GM18502 (cell line): ENCODE results near the gene DTX4.

ENCODE experiments used
- ATAC-seq: cut with Tn5 transposase; IDR thresholded peaks from one replicate; pipeline ENCODE4 v1.9.1; 2021; ENCODE audit warnings: mild to moderate bottlenecking; ENCODE audit not compliant: unreplicated experiment, poor library complexity

DTX4 gene

GRCh38 chr11:59189986-59190385 is 18.1 kb downstream of the DTX4 start:
- ATAC-seq: no peak

- ATAC-seq: no peak
Measured at GRCh38 chr11:59191095-59191494, 19.2 kb downstream of the DTX4 start.

GRCh38 chr11:59191890-59192289 is 20.0 kb downstream of the DTX4 start:
- ATAC-seq: no peak

- ATAC-seq: no peak
Measured at GRCh38 chr11:59192446-59193020, 20.6 kb downstream of the DTX4 start.

DNA sequence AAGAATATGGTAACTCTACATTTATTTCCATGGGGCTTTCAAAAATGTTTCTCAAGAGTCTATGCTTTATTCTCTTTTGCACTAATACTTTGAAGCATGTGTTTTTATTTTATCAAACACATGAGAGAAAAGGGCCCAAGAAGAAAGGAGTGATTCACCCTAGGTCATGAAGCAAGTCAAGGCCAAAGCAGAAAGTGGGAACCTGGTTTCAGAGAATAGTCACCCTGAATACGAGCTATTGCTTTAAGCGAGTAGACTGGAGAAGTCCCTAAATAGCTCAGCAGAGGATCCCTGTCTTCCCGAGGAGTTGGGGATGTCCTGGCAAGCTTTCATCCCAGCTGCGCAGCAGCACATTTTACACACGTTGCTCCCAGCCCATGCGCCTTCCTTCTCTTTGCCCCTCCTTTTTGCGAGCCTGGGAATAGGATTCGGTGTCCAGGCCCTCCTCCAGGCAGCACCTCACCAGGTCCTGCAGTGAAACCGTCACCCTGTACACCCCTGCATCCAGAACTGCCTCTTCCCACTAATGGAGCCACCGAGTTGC is 21.7 kb downstream of the DTX4 start:
- ATAC-seq: no peak

- no peak for ATAC-seq
Measured at GRCh38 chr11:59195586-59195985, 23.7 kb downstream of the DTX4 start.

DNA sequence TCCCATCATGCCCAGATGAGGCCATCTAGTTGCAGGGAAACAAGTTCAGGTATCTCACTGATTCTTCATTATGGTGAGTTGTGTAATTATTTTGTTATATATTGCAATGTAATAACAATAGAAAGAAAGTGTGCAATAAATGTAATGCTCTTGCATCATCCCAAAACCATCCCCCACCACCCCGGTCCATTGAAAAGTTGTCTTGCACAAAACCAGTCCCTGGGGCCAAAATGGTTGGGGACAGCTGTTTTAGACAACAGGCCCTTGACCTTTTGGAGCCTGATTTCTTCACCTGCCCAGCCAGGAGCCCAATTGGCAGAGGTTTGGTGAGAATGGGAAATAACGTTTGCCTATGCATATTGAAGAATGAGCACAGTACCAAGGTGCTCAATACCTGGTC is 24.8 kb downstream of the DTX4 start:
- no peak for ATAC-seq

DNA sequence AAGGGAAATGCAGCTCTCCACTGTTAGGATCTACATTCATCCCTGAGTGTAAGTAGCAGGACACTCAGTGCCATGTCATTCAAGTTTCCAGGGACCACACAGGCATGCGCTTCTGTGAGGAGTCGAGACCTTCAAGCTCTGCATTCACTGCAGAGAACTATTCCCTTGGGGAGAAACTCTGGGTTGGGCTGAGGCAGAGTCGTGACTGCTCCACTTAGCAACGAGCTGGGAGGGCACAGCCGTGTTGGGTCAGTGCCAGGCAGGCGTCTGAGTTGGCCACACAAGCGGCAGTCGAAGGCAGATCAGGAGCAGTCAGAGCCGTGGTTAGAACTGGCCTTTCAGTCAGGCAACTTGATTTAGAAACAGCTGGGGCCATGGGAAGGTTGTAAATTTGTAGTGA is 26.1 kb downstream of the DTX4 start:
- ATAC-seq: no peak

- no peak for ATAC-seq
Measured at GRCh38 chr11:59198726-59199125, 26.8 kb downstream of the DTX4 start.

DNA sequence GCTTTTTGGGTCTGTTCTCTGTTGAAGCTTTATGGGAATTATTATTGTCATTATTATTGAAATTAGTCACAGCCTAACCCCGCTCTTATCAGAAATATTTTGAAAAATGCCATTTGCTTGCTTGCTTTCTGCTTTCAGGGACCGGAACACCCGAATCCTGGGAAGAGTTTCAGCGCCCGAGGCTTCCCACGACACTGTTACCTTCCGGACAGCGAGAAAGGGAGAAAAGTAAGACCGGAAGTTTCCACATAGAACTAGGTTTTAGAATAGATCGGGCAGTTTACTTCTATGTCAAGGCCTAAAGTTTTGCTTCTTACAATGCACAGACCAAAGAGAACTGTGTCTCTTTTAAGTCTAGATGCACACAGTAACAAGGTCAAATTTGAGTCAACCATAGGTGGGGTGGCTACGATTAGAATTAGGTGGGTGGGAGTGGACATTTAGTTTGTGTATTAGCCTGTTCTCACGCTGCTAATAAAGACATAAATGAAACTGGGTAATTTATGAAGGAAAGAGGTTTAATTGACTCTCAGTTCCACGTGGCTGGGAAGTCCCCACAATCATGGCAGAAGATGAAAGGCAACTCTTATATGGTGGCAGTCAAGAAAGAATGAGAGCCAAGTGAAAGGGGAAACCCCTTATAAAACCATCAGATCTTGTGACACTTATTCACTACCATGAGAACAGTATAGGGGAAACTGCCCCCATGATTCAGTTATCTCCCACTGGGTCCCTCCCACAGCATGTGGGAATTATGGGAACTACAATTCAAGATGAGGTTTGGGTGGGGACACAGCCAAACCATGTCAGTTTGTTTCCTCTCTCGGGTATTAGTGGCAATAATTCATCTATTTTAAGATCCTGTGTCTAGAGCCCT is 27.9 kb downstream of the DTX4 start:
- ATAC-seq: peak; percentile 66

DNA sequence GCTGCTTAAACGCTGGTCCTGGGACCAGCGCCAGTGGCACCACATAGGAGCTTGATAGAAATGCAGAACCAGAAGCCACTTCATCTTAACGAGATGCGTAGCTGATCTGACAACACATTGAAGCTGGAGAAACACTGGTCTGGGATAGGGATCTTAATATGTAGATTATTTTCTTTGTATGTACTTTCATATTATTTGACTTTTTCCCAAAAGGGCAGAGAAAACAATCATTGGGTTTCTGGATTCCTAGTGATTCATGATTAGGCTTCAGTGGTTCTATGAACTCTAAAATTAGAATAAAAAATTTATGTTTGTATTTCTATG is 28.5 kb downstream of the DTX4 start:
- ATAC-seq: peak; percentile 58

DNA sequence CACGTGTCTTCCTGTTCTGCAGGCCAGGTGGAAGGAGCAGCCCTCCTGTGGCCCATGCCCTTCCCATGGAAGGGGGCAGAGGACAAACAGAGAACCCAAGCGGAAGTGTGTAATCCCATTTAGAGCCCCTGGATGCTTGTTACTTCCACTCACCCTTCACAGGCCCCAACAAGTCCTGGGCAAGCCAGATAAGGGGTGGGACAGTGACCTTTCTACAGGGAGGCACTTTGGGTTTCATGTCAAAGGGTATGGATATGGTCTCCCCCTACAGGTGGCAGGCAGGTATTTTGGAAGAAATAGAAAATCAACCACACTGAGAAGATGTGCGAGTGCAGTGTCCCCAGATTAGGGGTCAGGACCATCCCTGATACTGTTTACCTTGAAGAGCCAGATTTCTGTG is 29.4 kb downstream of the DTX4 start:
- no peak for ATAC-seq

- no peak for ATAC-seq
Measured at GRCh38 chr11:59204746-59205145, 32.8 kb downstream of the DTX4 start.

- no peak for ATAC-seq
Measured at GRCh38 chr11:59205648-59206047, 33.7 kb downstream of the DTX4 start.

DNA sequence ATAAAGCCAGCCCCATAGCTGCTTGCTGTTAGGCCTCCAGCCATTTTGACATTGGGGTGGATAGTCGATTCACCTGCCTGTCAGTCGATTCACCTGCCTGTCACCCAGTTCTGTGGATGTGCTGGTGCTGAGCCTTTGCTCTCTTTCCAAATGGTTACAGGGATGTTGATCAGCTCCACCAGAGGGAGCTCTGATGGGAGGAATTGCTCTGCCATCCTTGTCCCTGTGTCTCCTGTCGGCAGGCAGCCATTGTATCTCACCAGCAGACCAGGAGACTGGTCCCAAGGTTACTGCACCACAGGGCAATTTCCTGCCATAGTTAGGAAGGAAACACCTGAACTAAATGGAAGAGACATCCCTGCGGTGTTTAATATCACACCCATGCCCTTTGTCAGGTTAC is 34.7 kb downstream of the DTX4 start:
- no peak for ATAC-seq

- ATAC-seq: peak; percentile 83
Measured at GRCh38 chr11:59207988-59208451, 36.1 kb downstream of the DTX4 start.

DNA sequence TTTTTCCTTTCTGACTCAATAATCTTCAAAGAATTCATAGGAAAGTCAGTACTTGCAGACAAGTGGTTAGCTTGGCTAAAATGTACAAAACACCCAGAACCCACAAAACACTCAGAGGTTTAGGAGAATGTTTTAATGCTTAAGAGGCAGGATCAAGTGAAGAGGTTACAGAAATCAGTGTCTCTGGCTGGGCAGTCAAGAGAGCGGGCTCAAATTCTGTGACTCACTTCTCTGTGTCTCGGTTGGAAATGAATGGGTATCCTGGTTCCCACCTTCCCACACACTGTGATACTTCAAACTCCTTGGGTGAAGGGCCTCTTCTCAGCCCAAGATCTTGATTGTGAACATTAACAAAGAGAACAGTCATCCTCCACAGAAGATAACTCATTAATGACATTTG is 37.0 kb downstream of the DTX4 start:
- no peak for ATAC-seq

DNA sequence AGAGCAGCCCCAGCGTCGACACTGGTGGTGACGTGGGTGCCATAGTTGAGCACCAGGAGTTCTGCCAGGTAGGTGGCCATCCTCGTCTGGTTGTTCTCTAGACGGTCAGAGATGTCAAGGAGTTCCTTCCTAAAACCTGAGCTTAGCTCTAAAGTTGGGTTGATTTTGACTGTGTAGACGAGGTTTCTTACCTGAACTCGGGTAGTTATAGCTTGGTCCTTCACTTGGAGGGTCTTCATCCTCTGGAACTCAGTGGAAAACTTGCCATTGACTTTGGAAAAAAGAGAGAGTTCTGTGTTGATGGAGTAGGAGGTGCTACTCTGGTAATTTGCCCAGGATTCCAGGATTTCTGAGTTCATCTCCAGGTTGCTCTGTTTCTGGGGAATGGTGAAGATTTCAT is 40.3 kb downstream of the DTX4 start:
- no peak for ATAC-seq

DNA sequence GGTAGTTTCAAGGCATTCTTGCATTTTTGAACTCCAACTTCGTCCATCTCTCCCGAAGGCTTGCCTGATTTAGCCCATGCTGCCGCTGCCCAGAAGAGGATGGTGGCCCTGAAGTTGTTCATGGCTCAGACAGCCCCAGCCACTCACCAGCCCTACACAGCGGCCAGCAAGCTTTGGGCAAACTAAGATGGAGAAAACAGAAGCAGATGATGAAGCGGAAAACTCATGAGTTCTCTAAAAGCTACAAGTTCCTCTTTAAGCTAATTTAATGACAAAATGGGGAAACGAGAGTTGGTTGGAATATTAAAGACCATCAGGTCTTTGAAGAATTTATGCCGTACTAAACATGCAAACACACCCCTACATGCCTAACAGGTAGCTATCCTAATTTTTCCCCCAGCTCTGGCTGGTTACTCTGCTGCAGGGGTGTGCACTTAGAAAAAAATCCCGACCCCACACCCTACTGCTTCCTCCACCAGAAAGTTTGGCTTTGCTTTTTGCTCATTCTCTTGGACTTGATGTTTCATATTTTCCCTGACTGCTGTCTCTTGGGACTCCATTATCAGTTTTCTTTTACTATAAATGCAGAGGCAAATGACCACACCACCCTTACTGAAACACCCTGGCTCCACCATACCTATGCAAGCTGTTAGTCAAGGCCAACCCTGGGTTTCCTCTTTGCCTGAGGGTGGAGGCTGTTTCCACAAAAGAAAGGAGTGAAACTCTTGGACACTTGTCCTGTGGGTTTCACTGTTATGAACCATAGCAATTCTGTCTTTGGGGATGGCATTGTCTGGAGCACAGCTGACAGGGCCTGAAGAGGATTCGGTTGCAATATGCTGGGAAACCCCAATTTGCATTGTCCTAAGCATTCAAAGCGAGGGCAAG is 41.1 kb downstream of the DTX4 start, which contains the start of gene MPEG1:
TSS of gene MPEG1 (minus strand) at position 184 of the 888 bp plus-strand sequence. CDS start at position 122, 62 bp downstream.
- ATAC-seq: no peak

- ATAC-seq: no peak
Measured at GRCh38 chr11:59214141-59214893, 42.4 kb downstream of the DTX4 start.
